ENCODE measurements around the gene SSH2. TPM values are rescaled to one million over a fixed set of nuclear protein-coding genes. Genes with fewer than 3 reads are reported as not detected.
A peak's percentile ranks its signal among the peaks of the same experiment; 100 is the strongest.

Gene SSH2
- total RNA-seq, 2 experiments from 2014 or later: 37.5 to 43.5 TPM

GRCh38 chr17:29918016-29918415 lies 12.0 kb downstream of the SSH2 start:
- ChIA-PET POLR2A (interaction anchor here (0.9 kb wide), 1 partner anchor 12 kb away, joined by 3 read pairs; no protein-coding TSS in a partner anchor), CTCF (interaction anchor here (1.6 to 7.1 kb wide), 2 partner anchors 13 to 175 kb away, joined by 5 to 61 read pairs; partner anchors contain the start of gene SSH2)
- intact Hi-C loops (cut with micrococcal nuclease): no loop called here
- Mint-ChIP-seq H3K27ac (no peak overlapping the region), H3K9me3 (no peaks in the 10 kb centered on the region), H3K4me1 (ENCODE audit: low read depth) (peaks cover 28% of the 10 kb centered on the region), H3K4me3 (no peak overlapping the region), H3K27me3 (no peaks in the 10 kb centered on the region), H3K36me3 (ENCODE audit: low read depth) (no peaks in the 10 kb centered on the region)
- ATAC-seq (no peak), DNase-seq (no peak)
- no peak for TF ChIP-seq CTCF (IDR thresholded peaks at IDR 0.05)

GRCh38 chr17:29914819-29915537 lies 15.1 kb downstream of the SSH2 start:
- Mint-ChIP-seq H3K27me3 (no peaks in the 10 kb centered on the region), H3K4me1 (ENCODE audit: low read depth) (peaks cover 27% of the 10 kb centered on the region), H3K27ac (no peak overlapping the region), H3K9me3 (no peaks in the 10 kb centered on the region), H3K4me3 (no peak overlapping the region), H3K36me3 (ENCODE audit: low read depth) (no peaks in the 10 kb centered on the region)
- DNase-seq: no peak
- intact Hi-C loops (cut with micrococcal nuclease): no loop called here
- TF ChIP-seq CTCF (IDR thresholded peaks at IDR 0.05): no peak
- CTCF ChIA-PET: interaction anchor here (2.3 kb wide), 1 partner anchor 16 kb away, joined by 8 read pairs; no protein-coding TSS in a partner anchor
- ATAC-seq: no peak
- POLR2A ChIA-PET: interaction anchor here (1.8 kb wide), 1 partner anchor 16 kb away, joined by 5 read pairs; no protein-coding TSS in a partner anchor

GRCh38 chr17:29911641-29912177 lies 18.3 kb downstream of the SSH2 start:
- ATAC-seq (no peak), DNase-seq (no peak)
- CTCF ChIA-PET: interaction anchor here (1.4 to 1.9 kb wide), 3 partner anchors 19 to 133 kb away, joined by 4 to 15 read pairs (median 7); partner anchors contain the start of gene SSH2
- Mint-ChIP-seq H3K4me3 (no peak overlapping the region), H3K27me3 (no peaks in the 10 kb centered on the region), H3K27ac (no peak overlapping the region), H3K36me3 (ENCODE audit: low read depth) (peaks cover 6% of the 10 kb centered on the region), H3K9me3 (peaks cover 3% of the 10 kb centered on the region), H3K4me1 (ENCODE audit: low read depth) (peaks cover 22% of the 10 kb centered on the region)
- POLR2A ChIA-PET: interaction anchor here (1.1 to 1.2 kb wide), 2 partner anchors 8 to 20 kb away, joined by 5 read pairs; no protein-coding TSS in a partner anchor
- intact Hi-C loops (cut with micrococcal nuclease): no loop called here
- no peak for TF ChIP-seq CTCF (IDR thresholded peaks at IDR 0.05)

- peaks cover 8% of the 10 kb centered on the region for H3K9me3 Mint-ChIP-seq
- ATAC-seq (peak; percentile 89), DNase-seq (no peak)
- no peak for TF ChIP-seq CTCF (IDR thresholded peaks at IDR 0.05)
- intact Hi-C loops (cut with micrococcal nuclease): no loop called here
- H3K27ac Mint-ChIP-seq: peak overlapping the region; percentile 30
- POLR2A ChIA-PET: interaction anchor here (1.0 kb wide), 1 partner anchor 11 kb away, joined by 3 read pairs; no protein-coding TSS in a partner anchor
- no peaks in the 10 kb centered on the region for H3K27me3 Mint-ChIP-seq
- peaks cover 11% of the 10 kb centered on the region for H3K36me3 Mint-ChIP-seq (ENCODE audit: low read depth)
- H3K4me1 Mint-ChIP-seq (ENCODE audit: low read depth): peaks cover 18% of the 10 kb centered on the region
- H3K4me3 Mint-ChIP-seq: no peak overlapping the region
- CTCF ChIA-PET: interaction anchor here (1.2 to 1.8 kb wide), 2 partner anchors 22 to 102 kb away, joined by 5 to 8 read pairs; no protein-coding TSS in a partner anchor
Observed at GRCh38 chr17:29909236-29910003, 20.6 kb downstream of the SSH2 start.
